Breast epithelium (tissue), 3 donors: ENCODE results near the gene SEMA3G.

Experiments
- CTCF ChIP-seq, 3 donors: fragments of 450-650 bp; IDR thresholded peaks; one replicate each; pipeline ENCODE4 v1.5.1; 2016 to 2017; ENCODE audit warnings: antibody characterized with exemption in 3 of 3, mild to moderate bottlenecking in 3 of 3, moderate library complexity in 3 of 3
- POLR2AphosphoS5 ChIP-seq, 3 donors: sonication (generic); formaldehyde crosslinking; IDR thresholded peaks; one replicate each; pipeline ENCODE4 v1.6.1; 2017; ENCODE audit warnings: antibody characterized with exemption in 3 of 3

GRCh38 chr3:52396011-52396906 lies 48.6 kb downstream of the SEMA3G start:
- TF ChIP-seq CTCF (IDR thresholded peaks at IDR 0.05) (no peak), POLR2AphosphoS5 (IDR thresholded peaks at IDR 0.05) (no peak)
